HUES64 (cell line): ENCODE results near the gene AMIGO2.

Experiments used
- H3K27ac ChIP-seq: 2 replicates; pipeline ENCODE4 v1.7.0; 2013; ENCODE audit warnings: low read depth, low read length, inconsistent platforms
- H3K27me3 ChIP-seq: 2 replicates; pipeline ENCODE4 v1.6.1; 2013; ENCODE audit warnings: mild to moderate bottlenecking, low read length; ENCODE audit not compliant: insufficient read depth
- H3K36me3 ChIP-seq: 2 replicates; pipeline ENCODE4 v1.6.1; 2013; ENCODE audit warnings: mild to moderate bottlenecking, low read length; ENCODE audit not compliant: insufficient read depth
- H3K4me1 ChIP-seq: 2 replicates; pipeline ENCODE4 v1.6.1; 2013; ENCODE audit warnings: mild to moderate bottlenecking, low read length, moderate library complexity; ENCODE audit not compliant: insufficient read depth
- H3K4me3 ChIP-seq: 2 replicates; pipeline ENCODE4 v1.5.1; 2013; ENCODE audit warnings: mild to moderate bottlenecking, low read length, moderate library complexity
- H3K9ac ChIP-seq: 2 replicates; pipeline ENCODE4 v1.6.1; 2013; ENCODE audit warnings: mild to moderate bottlenecking, low read depth, low read length
- H3K9me3 ChIP-seq: 2 replicates; pipeline ENCODE4 v1.6.1; 2013; ENCODE audit warnings: low read depth, low read length; ENCODE audit not compliant: insufficient read depth
- WGBS: fragments of 150-250, 120-280 bp; methylation state at CpG from one replicate; pipeline ENCODE4 v1.1.7; 2013; ENCODE audit warnings: missing lambda C conversion rate; 5-methylcytosine and 5-hydroxymethylcytosine counted together

The AMIGO2 gene

DNA sequence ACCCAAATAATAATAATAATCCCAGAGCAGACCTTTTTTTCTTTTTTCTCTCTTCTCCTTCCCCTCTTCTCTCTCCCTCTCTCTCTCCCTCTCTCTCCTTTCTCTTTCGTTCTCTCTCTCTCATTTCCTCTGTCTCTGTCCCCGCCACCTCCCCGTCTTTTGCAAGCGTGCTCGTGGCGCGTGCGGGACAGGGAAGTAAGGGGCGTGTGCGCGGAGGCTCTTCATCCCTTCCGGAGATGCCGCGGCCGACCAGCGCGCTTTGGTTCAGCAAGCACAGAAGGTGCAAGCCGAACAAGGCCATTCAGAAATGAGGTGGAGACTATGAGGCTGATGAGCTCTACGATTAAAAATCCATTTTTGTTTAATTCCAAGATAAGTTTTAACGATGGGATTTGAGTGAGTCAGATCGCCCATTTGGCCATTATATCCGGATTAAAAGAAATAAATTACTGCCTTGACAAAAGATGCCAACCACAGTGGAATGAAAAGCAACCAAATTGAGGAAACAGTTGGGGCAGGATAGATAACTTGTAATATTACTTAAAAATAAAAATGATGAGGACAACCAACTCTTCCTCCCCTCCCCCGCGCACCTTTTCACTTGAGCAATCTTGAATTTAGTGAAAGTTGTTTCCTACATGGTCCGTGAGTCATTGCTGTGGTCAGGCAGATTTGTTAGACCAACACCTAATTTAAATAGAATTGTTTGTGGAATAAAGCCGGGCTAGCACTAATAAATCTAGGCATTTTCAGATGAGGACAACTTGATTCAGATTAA lies 1.2 kb upstream of the AMIGO2 start:
- 10% methylated on average over 23 of the region's 26 CpGs for whole genome bisulfite sequencing
- peaks cover 31% of the 10 kb centered on the region for H3K27me3 ChIP-seq
- peak overlapping the region; percentile 9; the same call in 1 of the 2 replicates for H3K9ac ChIP-seq
- H3K4me1 ChIP-seq, result peaks cover 57% of the 10 kb centered on the region
- peaks cover 5% of the 10 kb centered on the region; the same call in 1 of the 2 replicates for H3K36me3 ChIP-seq
- H3K9me3 ChIP-seq, result no peaks in the 10 kb centered on the region
- peak overlapping the region; percentile 64 for H3K4me3 ChIP-seq
- H3K27ac ChIP-seq, result no peak overlapping the region

DNA sequence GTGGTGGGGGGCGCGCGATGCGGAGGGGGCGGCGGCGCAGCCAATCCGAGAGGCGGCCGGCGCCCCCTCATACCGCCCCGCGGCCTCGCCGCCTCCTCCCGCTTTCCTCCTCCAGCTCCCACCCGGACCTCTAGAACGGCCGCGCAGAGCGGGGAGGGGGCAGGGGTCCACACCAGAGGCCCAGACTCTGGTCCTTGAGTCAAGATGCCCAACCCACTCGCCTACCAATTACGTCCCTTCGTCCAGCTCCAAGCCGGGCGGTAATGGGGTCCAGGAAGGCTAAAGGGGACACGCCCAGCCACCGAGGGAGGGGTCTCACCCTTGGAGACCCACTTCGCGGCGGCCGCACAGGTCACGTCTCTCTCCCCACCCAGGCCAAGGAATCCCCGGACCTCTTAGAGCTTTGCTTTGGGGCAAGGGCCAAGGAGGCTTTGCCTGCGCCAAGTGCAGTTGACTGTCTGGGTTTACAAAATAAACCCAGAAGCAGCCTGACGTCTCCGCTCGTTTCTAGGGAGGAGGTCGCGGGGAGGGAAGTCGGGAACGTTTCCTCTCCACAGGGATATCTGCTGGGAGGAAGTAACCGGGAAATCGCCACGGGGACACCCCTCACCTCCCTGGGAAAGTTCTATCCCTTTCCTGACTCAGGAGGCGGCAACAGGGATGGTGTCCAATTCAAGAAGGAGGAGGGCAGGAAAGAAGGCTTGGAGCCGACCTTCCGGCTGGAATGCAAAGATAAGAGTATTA lies 394 bp upstream of the AMIGO2 start:
- Histone ChIP-seq H3K9me3 (no peaks in the 10 kb centered on the region), H3K27ac (no peak overlapping the region), H3K9ac (peak overlapping the region; percentile 9; the same call in 1 of the 2 replicates), H3K4me1 (peaks cover 54% of the 10 kb centered on the region), H3K27me3 (peaks cover 31% of the 10 kb centered on the region), H3K36me3 (peaks cover 5% of the 10 kb centered on the region; the same call in 1 of the 2 replicates), H3K4me3 (peak overlapping the region; percentile 64)
- under 1% methylated on average over 49 of the region's 49 CpGs for WGBS

DNA sequence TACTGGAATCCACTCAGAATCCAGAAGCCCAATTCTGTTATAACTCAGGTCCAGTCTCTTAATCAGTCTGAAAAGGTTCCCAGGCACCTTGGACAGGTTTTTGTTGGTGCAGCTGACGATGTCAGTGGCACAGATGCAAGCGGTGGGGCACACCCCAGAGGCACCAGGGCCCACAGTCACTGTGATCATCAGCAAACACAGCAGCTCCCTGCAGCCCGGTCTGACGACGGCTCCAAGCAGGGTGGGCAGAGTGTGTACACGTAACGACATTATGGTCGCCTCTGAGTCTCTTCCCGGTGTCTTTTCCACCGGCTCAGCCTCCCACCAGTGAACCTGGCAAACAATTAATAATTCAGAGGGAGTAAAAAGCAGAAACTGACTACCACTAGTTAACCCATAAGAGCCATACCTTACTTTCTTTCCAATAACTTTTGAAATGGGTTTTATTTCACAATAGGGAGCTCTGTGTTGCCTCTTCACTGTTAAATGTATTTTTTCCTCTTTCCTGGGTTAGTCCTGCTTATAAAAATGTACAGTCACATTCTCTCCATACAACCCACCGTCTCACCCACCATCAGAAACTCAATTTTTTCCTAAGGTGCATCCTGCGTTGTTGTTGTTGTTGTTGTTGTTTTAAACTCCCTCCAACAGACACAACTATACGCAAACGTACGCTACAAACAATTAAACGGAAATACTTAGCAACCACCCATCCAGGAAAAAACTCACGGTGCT lies 859 bp downstream of the AMIGO2 start:
- H3K27me3 ChIP-seq, result peaks cover 31% of the 10 kb centered on the region
- H3K9ac ChIP-seq, result peak overlapping the region; percentile 11; the same call in 1 of the 2 replicates
- no peak overlapping the region for H3K27ac ChIP-seq
- H3K9me3 ChIP-seq, result no peaks in the 10 kb centered on the region
- 21% methylated on average over 15 of the region's 17 CpGs for WGBS
- H3K36me3 ChIP-seq, result peaks cover 5% of the 10 kb centered on the region; the same call in 1 of the 2 replicates
- H3K4me3 ChIP-seq, result peak overlapping the region; percentile 64
- peaks cover 41% of the 10 kb centered on the region for H3K4me1 ChIP-seq

DNA sequence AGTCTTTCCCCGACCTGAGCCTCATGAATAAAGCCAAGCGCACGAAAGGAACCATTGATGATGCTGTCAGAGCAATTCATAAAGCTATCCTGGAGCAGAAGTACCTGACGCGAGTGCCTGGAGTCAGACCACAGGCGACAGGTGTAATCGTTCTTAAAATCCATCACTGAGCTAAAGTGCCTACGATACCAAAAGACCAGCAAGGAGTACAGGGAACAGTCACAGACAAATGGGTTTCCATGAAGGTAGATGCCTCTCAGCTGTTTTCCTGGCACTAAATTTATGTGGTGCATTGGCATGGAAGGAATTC lies 1.7 kb downstream of the AMIGO2 start:
- no peak overlapping the region for H3K9ac ChIP-seq
- WGBS, result 92% methylated on average over 8 of the region's 8 CpGs
- H3K4me3 ChIP-seq, result peak overlapping the region; percentile 64; the same call in 1 of the 2 replicates
- H3K9me3 ChIP-seq, result no peaks in the 10 kb centered on the region
- H3K27ac ChIP-seq, result no peak overlapping the region
- H3K27me3 ChIP-seq, result peaks cover 31% of the 10 kb centered on the region
- H3K36me3 ChIP-seq, result peaks cover 5% of the 10 kb centered on the region; the same call in 1 of the 2 replicates
- H3K4me1 ChIP-seq, result peaks cover 33% of the 10 kb centered on the region

DNA sequence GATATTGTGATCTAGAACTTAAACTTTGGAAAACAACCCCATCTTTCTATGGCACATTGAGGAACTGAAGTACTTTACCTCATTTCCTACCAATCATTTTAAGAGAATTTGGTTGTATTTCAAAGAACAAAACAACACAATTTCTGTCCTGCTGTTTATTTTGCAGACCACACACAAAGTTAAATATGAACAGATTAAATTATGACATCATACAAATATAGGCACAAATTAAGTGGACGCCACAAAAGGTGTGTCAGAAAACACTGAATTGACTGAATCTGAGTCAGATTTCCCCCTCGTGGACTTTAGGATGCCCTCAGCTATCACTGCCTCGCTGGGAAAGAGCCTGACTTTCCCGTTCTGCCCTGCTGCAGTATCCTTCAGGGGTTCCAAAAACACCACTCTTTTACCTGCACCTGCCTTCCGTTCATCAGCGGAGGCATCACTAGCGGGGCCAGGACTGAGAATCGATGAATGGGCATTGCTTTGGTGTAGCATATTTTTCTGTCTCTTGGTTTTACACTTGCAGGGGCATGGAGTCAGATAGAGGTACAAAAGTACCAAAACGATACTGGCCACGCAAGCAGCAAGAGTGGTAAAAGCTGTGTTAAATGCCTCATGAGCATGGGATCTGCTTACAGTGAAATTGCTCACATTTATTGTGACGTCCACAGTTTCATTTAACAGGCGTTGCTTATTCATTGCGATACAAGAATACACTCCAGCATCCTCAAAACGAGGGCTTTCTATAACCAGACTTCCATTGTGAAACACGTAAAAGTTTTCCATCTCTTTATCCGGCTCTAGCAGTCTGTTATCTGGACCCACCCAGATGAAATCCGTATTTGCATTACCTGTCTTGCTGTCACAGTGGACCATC lies 2.3 kb downstream of the AMIGO2 start:
- H3K4me3 ChIP-seq, result peak overlapping the region; percentile 64; the same call in 1 of the 2 replicates
- peaks cover 29% of the 10 kb centered on the region for H3K4me1 ChIP-seq
- whole genome bisulfite sequencing, result 87% methylated on average over 17 of the region's 17 CpGs
- H3K27ac ChIP-seq, result no peak overlapping the region
- peaks cover 31% of the 10 kb centered on the region for H3K27me3 ChIP-seq
- peaks cover 5% of the 10 kb centered on the region; the same call in 1 of the 2 replicates for H3K36me3 ChIP-seq
- no peak overlapping the region for H3K9ac ChIP-seq
- H3K9me3 ChIP-seq, result no peaks in the 10 kb centered on the region

DNA sequence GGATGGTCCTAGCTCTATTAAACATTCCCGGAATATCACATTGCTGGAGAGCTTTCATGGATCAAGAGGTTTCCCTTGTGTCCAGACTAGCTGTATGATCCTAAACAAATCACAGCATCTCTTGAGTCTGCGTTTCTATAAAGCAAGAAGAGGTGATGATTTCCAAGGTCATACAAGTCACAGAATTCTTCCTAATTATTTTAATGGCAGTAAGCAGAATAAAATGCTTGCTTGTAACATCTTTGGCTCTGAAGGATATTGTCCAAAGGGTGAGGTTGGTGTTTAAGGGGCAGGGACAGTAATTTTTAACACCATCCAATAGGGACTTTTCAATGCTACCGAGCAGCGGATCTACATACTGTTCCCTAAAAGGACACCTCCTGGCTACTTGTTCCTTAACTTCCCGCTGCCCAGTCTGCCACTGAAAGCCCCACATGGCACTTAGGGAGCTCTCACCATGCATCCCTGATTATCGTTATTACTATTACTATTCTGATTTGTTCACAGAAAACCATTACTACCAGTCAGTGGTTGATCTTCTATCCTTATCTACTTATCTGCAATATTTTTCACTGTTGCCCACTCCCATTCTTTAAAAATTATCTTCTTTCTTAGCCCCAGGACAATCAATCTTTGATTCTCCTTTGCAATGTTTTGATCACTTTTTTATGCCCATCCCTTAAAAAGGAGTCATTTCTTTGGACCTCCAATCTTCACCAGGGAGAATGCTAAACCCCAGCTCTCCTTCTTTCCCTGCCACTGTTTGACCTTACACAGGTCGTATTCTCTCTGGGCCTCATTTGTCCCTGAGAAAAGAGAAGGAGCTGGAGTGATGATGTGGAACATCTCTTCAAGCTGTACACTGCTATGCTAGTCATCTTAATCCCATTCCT lies 4.3 kb downstream of the AMIGO2 start:
- H3K4me1 ChIP-seq, result peaks cover 24% of the 10 kb centered on the region; the same call in 1 of the 2 replicates
- H3K36me3 ChIP-seq, result peaks cover 5% of the 10 kb centered on the region; the same call in 1 of the 2 replicates
- H3K9me3 ChIP-seq, result no peaks in the 10 kb centered on the region
- no peak overlapping the region for H3K9ac ChIP-seq
- no peak overlapping the region for H3K27ac ChIP-seq
- H3K4me3 ChIP-seq, result no peak overlapping the region
- H3K27me3 ChIP-seq, result peaks cover 23% of the 10 kb centered on the region
- 94% methylated on average over 7 of the region's 7 CpGs for WGBS

DNA sequence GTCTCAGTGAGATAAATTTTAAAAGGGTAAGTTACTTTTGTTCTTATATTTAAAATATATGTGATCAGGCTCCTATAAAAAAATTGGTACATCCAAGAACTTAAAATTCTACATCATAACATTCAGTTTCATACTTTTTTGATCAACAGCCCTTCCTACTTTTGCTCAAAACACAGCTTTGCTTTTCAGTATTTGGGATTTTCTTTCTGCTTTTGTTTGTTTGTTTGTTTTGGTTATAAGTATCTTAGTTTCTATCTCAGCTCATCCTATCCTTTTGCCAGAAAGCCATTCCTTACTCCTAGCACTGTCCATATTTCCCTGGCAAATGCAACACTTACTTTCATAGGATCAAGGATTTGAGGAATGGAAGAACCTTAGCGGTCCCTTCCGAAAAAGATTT lies 5.0 kb downstream of the AMIGO2 start:
- WGBS, result 94% methylated on average over 2 of the region's 2 CpGs
- Histone ChIP-seq H3K27me3 (peaks cover 19% of the 10 kb centered on the region), H3K9me3 (no peaks in the 10 kb centered on the region), H3K9ac (no peak overlapping the region), H3K36me3 (peaks cover 5% of the 10 kb centered on the region; the same call in 1 of the 2 replicates), H3K4me1 (peaks cover 31% of the 10 kb centered on the region; the same call in 1 of the 2 replicates), H3K27ac (no peak overlapping the region), H3K4me3 (no peak overlapping the region)

DNA sequence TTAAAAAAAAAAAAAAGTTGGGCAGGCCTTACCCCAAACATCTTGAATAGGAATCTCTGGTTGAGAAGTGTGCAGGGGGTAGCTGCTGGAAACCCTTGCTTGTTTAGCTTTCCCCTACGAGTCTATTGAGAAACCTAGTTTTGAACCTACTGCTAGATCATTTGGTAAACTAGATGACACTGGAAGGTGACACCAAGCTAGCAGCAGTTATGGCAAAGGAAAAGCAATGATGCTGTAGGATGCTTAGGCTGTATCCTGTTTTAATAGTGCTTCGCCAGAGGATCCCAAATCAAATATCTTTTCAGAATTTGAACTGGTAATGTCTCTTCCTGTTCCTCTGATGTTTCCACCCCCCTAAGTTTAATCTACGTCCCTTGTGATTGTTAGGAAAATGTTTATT lies 5.8 kb downstream of the AMIGO2 start:
- Histone ChIP-seq H3K9ac (no peak overlapping the region), H3K4me1 (peaks cover 37% of the 10 kb centered on the region; the same call in 1 of the 2 replicates), H3K36me3 (peaks cover 5% of the 10 kb centered on the region; the same call in 1 of the 2 replicates), H3K27me3 (peaks cover 16% of the 10 kb centered on the region), H3K9me3 (no peaks in the 10 kb centered on the region), H3K4me3 (no peak overlapping the region), H3K27ac (no peak overlapping the region)
- WGBS, result 94% methylated on average over 2 of the region's 3 CpGs

DNA sequence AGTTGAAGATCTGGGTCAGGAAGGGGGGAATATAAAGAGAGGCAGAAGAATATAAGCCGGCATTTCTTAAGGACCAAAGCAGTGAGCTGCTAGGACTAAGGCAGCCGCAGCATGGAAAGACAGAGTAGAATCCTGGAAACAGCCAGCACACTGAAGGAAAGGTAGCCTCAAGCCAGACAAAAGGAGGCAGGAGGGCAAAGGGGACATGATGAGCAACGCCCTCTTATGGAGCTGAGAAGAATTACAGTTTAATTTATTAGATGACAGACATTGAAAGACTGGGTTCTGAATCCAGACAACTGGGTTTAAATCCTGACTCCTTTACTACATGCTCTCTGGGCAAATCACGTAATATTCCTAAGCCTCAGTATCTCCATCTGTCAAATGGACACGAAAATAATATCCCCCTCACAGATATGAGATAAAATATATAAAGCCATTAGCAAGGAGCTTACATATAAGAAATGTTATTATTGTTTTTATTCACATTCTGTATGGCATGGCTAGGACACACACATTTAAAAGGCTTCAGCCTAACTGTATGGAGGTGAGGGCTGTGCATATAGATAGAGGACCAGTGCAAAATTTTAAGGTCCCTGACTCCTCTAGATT lies 8.4 kb downstream of the AMIGO2 start:
- WGBS, result 49% methylated on average over 5 of the region's 5 CpGs

More for the DNA sequence above, 8.4 kb downstream of the AMIGO2 start:
- Histone ChIP-seq H3K9ac (no peak overlapping the region), H3K4me3 (no peak overlapping the region), H3K27me3 (no peaks in the 10 kb centered on the region), H3K4me1 (peaks cover 32% of the 10 kb centered on the region; the same call in 1 of the 2 replicates), H3K9me3 (no peaks in the 10 kb centered on the region), H3K36me3 (no peaks in the 10 kb centered on the region), H3K27ac (no peak overlapping the region)
